HepG2 (cell line): Measurements from ENCODE around the gene PCYT2. TPM values are rescaled to one million over a fixed set of nuclear protein-coding genes. Genes with fewer than 3 reads are reported as not detected.

Source experiments
- AFF4 ChIP-seq: sonication (generic); formaldehyde crosslinking; IDR thresholded peaks from 2 replicates; pipeline ENCODE4 v1.4.0; 2020; ENCODE audit warnings: missing genetic modification reagents
- ASH2L ChIP-seq: fragments of 300-600, 200-600 bp; sonication (generic); IDR thresholded peaks from 2 replicates; pipeline ENCODE4 v1.7.0; 2017; ENCODE audit warnings: low read depth, mild to moderate bottlenecking, moderate library complexity, mixed read lengths, low read length; ENCODE audit not compliant: insufficient read length
- BORCS8-MEF2B ChIP-seq: sonication (generic); formaldehyde crosslinking; IDR thresholded peaks from 2 replicates; pipeline ENCODE4 v1.8.0; 2022; ENCODE audit warnings: mild to moderate bottlenecking, missing genetic modification reagents
- CBFB ChIP-seq: sonication (generic); formaldehyde crosslinking; IDR thresholded peaks from 2 replicates; pipeline ENCODE4 v1.4.0; 2020; ENCODE audit warnings: missing genetic modification reagents
- CC2D1A ChIP-seq: sonication (generic); formaldehyde crosslinking; IDR thresholded peaks from 2 replicates; pipeline ENCODE4 v1.8.1; 2023; ENCODE audit warnings: mild to moderate bottlenecking, missing genetic modification reagents
- CENPX ChIP-seq: sonication (generic); formaldehyde crosslinking; IDR thresholded peaks from 2 replicates; pipeline ENCODE4 v1.9.0; 2021; ENCODE audit warnings: mild to moderate bottlenecking, missing genetic modification reagents, moderate library complexity
- E2F2 ChIP-seq: sonication (generic); formaldehyde crosslinking; IDR thresholded peaks from 2 replicates; pipeline ENCODE4 v1.4.0; 2020; ENCODE audit warnings: missing genetic modification reagents, borderline replicate concordance
- ELF3 ChIP-seq: IDR thresholded peaks from 2 replicates; pipeline ENCODE4 v1.6.1; 2016; ENCODE audit warnings: missing genetic modification reagents, missing compliant biosample characterization
- GABPA ChIP-seq, 2 experiments: IDR thresholded peaks; 2 replicates each; pipeline ENCODE4 v1.6.1; 2011 to 2016; ENCODE audit warnings: low read depth in 2 of 2, low read length in 1 of 2, missing biosample characterization in 1 of 2, missing genetic modification characterization in 1 of 2
- IRX3 ChIP-seq: sonication (generic); formaldehyde crosslinking; IDR thresholded peaks from 2 replicates; pipeline ENCODE4 v1.8.1; 2023; ENCODE audit warnings: mild to moderate bottlenecking, low read depth, missing genetic modification reagents, borderline replicate concordance
- ISX ChIP-seq: sonication (generic); formaldehyde crosslinking; conservative IDR thresholded peaks from 2 replicates; pipeline ENCODE4 v1.5.0; 2020; ENCODE audit warnings: missing genetic modification reagents
- MBD4 ChIP-seq: IDR thresholded peaks from 2 replicates; pipeline ENCODE4 v1.6.1; 2012; ENCODE audit warnings: low read length, inconsistent platforms, borderline replicate concordance
- NR2F6 ChIP-seq, 2 experiments: IDR thresholded peaks; 2 replicates each; pipeline ENCODE4 v1.6.1; 2016; ENCODE audit warnings: antibody characterized with exemption in 1 of 2, mild to moderate bottlenecking in 1 of 2
- PCBP1 ChIP-seq: fragments of 200-400 bp; formaldehyde crosslinking; IDR thresholded peaks from 2 replicates; pipeline ENCODE4 v1.6.1; 2017; ENCODE audit warnings: mild to moderate bottlenecking, low read depth, low read length, borderline replicate concordance
- SIX1 ChIP-seq: sonication (generic); formaldehyde crosslinking; IDR thresholded peaks from 2 replicates; pipeline ENCODE4 v1.4.0; 2020; ENCODE audit warnings: missing genetic modification reagents, borderline replicate concordance
- SMYD3 ChIP-seq: sonication (generic); formaldehyde crosslinking; IDR thresholded peaks from 2 replicates; pipeline ENCODE4 v1.8.1; 2023; ENCODE audit warnings: mild to moderate bottlenecking, missing genetic modification reagents
- STAG1 ChIP-seq: sonication (generic); formaldehyde crosslinking; IDR thresholded peaks from 2 replicates; pipeline ENCODE4 v1.4.0; 2020; ENCODE audit warnings: missing genetic modification reagents
- ZFP82 ChIP-seq: sonication (generic); formaldehyde crosslinking; IDR thresholded peaks from 2 replicates; pipeline ENCODE4 v1.5.1; 2020; ENCODE audit warnings: mild to moderate bottlenecking, missing genetic modification reagents, borderline replicate concordance
- ZNF101 ChIP-seq: sonication (generic); formaldehyde crosslinking; IDR thresholded peaks from 2 replicates; pipeline ENCODE4 v1.4.0; 2020; ENCODE audit warnings: mild to moderate bottlenecking, low read depth, missing genetic modification reagents, borderline replicate concordance
- ZNF615 ChIP-seq: sonication (generic); formaldehyde crosslinking; IDR thresholded peaks from 2 replicates; pipeline ENCODE4 v1.5.0; 2020; ENCODE audit warnings: mild to moderate bottlenecking, missing genetic modification reagents, borderline replicate concordance
- ZNF619 ChIP-seq: sonication (generic); formaldehyde crosslinking; IDR thresholded peaks from 2 replicates; pipeline ENCODE4 v1.4.0; 2020; ENCODE audit warnings: mild to moderate bottlenecking, missing genetic modification reagents
- ZNF768 ChIP-seq: sonication (generic); formaldehyde crosslinking; IDR thresholded peaks from 2 replicates; pipeline ENCODE4 v1.4.0; 2020; ENCODE audit warnings: missing genetic modification reagents
- polyA plus RNA-seq, 8 experiments: library from polyadenylated mRNA; depleted of rRNA in 3 of 8; stranded (reverse) in 7 of 8; unstranded in 1 of 8; fragments of >200 nt; fragmentation: Illumina TruSeq in 4 of 8; extraction: Trizol in 4 of 8; gene quantifications; 2 replicates each; pipeline versions ENCODE4 v1.2.1 to v1.2.3, GENCODE V29; 2011 to 2016; ENCODE audit warnings: low read depth in 4 of 8, missing spikeins in 1 of 8, mixed read lengths in 1 of 8; ENCODE audit not compliant: insufficient read depth in 1 of 8
- total RNA-seq, 5 experiments: library from RNA; depleted of rRNA; stranded (reverse); fragments of >200 nt; fragmentation: Illumina TruSeq; extraction: Trizol; gene quantifications; 2 replicates each; pipeline ENCODE4 v1.2.3, GENCODE V29; 2016; ENCODE audit warnings: low read depth in 1 of 5

Gene PCYT2
- total and polyA plus RNA-seq, 2 of the 13 experiments (the other 11 are each of a cell fraction or from before 2014, with no cell fraction given) = 147 to 297 TPM

- peak; percentile 93; the same call in 1 of the 2 replicates for TF ChIP-seq SMYD3
- TF ChIP-seq GABPA (IDR thresholded peaks at IDR 0.05; ENCODE audit: low read depth, low read length) = no peak
- no peak for TF ChIP-seq GABPA (CRISPR knock-in tag; IDR thresholded peaks at IDR 0.05; ENCODE audit: low read depth)
- no peak for TF ChIP-seq CBFB (CRISPR knock-in tag)
- peak; percentile 65 for TF ChIP-seq IRX3 (CRISPR knock-in tag)
- TF ChIP-seq AFF4 (CRISPR knock-in tag) = 0 out of 2 replicates have a peak, but pooled peaks have one; percentile 33
- TF ChIP-seq ZNF768 = peak; percentile 72
- peak; percentile 32; the same call in 1 of the 2 replicates for TF ChIP-seq ELF3 (CRISPR knock-in tag)
- TF ChIP-seq ZNF615 = no peak
- no peak for TF ChIP-seq ISX (CRISPR knock-in tag)
- peak; percentile 19 for TF ChIP-seq ASH2L
- no peak for TF ChIP-seq NR2F6 (IDR thresholded peaks at IDR 0.05)
- no peak; the same call in 1 of the 2 replicates for TF ChIP-seq NR2F6 (CRISPR knock-in tag; IDR thresholded peaks at IDR 0.05)
- peak; percentile 85; the same call in 1 of the 2 replicates for TF ChIP-seq E2F2
- peak; percentile 22; the same call in 1 of the 2 replicates for TF ChIP-seq PCBP1
- TF ChIP-seq SIX1 (CRISPR knock-in tag) = 0 out of 2 replicates have a peak, but pooled peaks have one; percentile 24
- no peak for TF ChIP-seq CC2D1A (CRISPR knock-in tag)
- no peak; the same call in 1 of the 2 replicates for TF ChIP-seq MBD4
- TF ChIP-seq ZNF619 (CRISPR knock-in tag) = no peak
- TF ChIP-seq STAG1 (CRISPR knock-in tag) = peak; percentile 69
- no peak for TF ChIP-seq ZNF101 (CRISPR knock-in tag)
- no peak for TF ChIP-seq CENPX
- TF ChIP-seq BORCS8-MEF2B (CRISPR knock-in tag) = peak; percentile 58; the same call in 1 of the 2 replicates
- TF ChIP-seq ZFP82 (CRISPR knock-in tag) = no peak
Observed at GRCh38 chr17:81869221-81870130, 41.7 kb downstream of the PCYT2 start (continued).
